ENCODE results near the gene PRAMEF25.
"Not testable (repeated sequence)": the region's sequence is repeated elsewhere in the genome, so short reads cannot be mapped to it uniquely, and the experiment has no call there.

The PRAMEF25 gene

DNA sequence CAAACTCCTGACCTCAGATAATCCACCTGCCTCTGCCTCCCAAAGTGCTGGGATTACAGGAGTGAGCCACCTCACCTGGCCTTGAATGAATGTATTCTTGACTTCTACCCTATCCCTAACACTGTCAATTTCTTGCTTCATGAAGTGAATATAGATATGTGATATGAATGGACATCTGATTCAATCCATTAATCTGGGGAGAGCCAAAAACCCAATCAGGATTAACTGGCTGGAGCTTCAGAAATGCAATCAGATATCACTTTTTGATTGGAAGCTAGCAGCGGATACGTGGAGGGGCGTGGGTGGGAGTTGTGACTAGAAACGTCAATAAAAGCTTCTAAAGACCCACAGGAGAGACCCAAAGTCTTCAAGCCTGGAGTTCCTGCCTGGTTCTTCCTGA lies at the start of gene PRAMEF25:
Gene PRAMEF25, plus strand, starts transcription at position 301 of the 400 bp plus-strand sequence. CDS start 2,920 bp downstream, outside the sequence.
- DNase-seq, result not testable (repeated sequence)

DNA sequence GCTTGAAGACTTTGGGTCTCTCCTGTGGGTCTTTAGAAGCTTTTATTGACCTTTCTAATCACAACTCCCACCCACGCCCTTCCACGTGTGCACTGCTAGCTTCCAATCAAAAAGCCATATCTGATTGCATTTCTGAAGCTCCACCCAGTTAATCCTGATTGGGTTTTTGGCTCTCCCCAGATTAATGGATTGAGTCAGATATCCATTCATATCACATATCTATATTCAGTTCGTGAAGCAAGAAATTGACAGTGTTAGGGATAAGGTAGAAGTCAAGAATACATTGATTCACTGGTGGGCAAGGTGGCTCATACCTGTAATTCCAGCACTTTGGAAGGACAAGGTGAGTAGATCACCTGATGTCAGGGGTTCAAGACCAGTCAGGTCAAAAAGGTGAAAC lies 14.1 kb upstream of the PRAMEF25 start, which contains the start of gene PRAMEF27:
Gene PRAMEF27, minus strand, starts transcription at position 101 of the 400 bp plus-strand sequence. CDS start 2,916 bp downstream, outside the sequence.
- not testable (repeated sequence) for DNase-seq

DNA sequence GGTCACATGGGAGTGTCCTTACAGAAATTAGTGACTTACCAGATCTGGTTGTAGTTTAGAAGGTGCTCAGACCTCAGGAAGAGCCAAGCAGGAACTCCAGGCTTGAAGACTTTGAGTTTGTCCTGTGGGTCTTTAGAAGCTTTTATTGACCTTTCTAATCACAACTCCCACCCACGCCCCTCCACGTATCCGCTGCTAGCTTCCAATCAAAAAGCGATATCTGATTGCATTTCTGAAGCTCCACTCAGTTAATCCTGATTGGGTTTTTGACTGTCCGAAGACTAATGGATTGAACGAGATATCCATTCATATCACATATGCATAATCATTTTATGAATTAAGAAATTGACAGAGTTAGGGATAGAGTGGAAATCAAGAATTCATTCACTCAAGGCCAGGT lies 46.2 kb downstream of the PRAMEF25 start, which contains the start of gene HNRNPCL2:
Gene HNRNPCL2, minus strand, starts transcription at position 101 of the 400 bp plus-strand sequence. CDS start 454 bp downstream, outside the sequence.
- DNase-seq, result not testable (repeated sequence)

All from NCI-H774 (cell line).